ENCODE data around the gene VEGFB.
A peak's percentile ranks its signal among the peaks of the same experiment; 100 is the strongest.

Gene VEGFB

GRCh38 chr11:64241241-64241490 lies 6.8 kb downstream of the VEGFB start:
- no peak for TF ChIP-seq CTCF (IDR thresholded peaks at IDR 0.05; ENCODE audit: poor library complexity, severe bottlenecking)
- Histone ChIP-seq H3K27ac (ENCODE audit: poor library complexity, severe bottlenecking) (peak overlapping the region; percentile 98), H3K27me3 (ENCODE audit: insufficient read depth, poor library complexity, severe bottlenecking) (no peaks in the 10 kb centered on the region), H3K4me1 (ENCODE audit: insufficient read depth, poor library complexity, severe bottlenecking) (peaks cover 14% of the 10 kb centered on the region), H3K36me3 (ENCODE audit: low read depth) (peaks cover 37% of the 10 kb centered on the region), H3K4me3 (ENCODE audit: severe bottlenecking) (peak overlapping the region; percentile 59), H3K9me3 (ENCODE audit: severe bottlenecking) (no peaks in the 10 kb centered on the region)
- DNase-seq (ENCODE audit: low spot score) = peak; percentile 98
- ATAC-seq (ENCODE audit: low read depth) = peak; percentile 59

- Histone ChIP-seq H3K36me3 (ENCODE audit: low read depth) (peaks cover 37% of the 10 kb centered on the region), H3K27me3 (ENCODE audit: insufficient read depth, poor library complexity, severe bottlenecking) (no peaks in the 10 kb centered on the region), H3K9me3 (ENCODE audit: severe bottlenecking) (no peaks in the 10 kb centered on the region), H3K4me1 (ENCODE audit: insufficient read depth, poor library complexity, severe bottlenecking) (peaks cover 14% of the 10 kb centered on the region), H3K27ac (ENCODE audit: poor library complexity, severe bottlenecking) (peak overlapping the region; percentile 98), H3K4me3 (ENCODE audit: severe bottlenecking) (peak overlapping the region; percentile 59)
- no peak for TF ChIP-seq CTCF (IDR thresholded peaks at IDR 0.05; ENCODE audit: poor library complexity, severe bottlenecking)
- DNase-seq (ENCODE audit: low spot score) (no peak), ATAC-seq (ENCODE audit: low read depth) (peak; percentile 11)
These were observed 7.3 kb downstream of the VEGFB start for GRCh38 chr11:64241491-64242374.

DNA sequence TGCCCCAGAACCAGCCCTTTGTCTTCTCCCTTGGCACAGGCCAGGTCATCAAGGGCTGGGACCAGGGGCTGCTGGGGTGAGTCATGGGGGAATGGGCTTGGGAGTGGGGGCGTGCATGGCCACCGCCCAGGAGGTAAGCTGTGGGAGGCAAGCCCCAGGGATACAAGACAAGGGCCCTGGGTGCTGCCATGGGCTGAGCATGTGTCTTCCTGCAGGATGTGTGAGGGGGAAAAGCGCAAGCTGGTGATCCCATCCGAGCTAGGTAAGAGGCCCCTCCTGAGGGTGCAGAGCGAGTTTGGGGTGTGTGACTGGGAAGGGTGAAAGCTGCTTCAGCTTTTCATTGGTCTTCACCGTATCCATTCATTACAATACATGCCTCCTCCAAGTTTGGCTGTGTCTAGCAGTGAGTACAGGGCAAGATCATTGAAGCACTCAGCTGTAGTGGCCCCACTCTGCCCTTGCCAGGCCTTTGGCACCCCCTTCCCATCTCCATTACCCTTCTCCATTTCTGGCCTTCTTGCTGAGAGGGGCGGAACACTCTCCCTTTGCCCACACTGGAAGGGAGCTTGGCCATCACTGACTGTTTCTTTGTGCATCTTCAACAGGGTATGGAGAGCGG lies 9.0 kb downstream of the VEGFB start:
- peaks cover 36% of the 10 kb centered on the region for H3K36me3 ChIP-seq (ENCODE audit: low read depth)
- H3K4me1 ChIP-seq (ENCODE audit: insufficient read depth, poor library complexity, severe bottlenecking) = peaks cover 14% of the 10 kb centered on the region

DNA sequence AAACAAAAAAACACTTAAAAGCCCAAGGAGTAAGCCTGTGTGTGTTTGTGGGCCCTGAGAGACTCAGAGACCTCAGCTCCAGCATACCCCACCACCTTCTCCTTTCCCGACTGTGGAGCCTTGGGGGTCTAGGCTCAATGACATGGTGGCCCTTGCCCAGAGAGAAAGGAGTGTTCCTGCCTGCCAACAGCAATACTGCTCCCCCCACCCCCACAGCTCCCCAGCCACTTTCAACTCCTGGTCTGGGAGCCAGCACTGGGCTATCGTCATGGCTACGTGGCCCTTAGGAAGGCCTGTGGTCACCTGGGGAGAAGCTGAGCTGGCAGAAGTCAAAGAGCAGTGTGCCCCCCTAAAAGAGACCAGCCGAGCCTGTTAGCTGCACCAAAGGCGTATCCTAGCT lies 9.7 kb downstream of the VEGFB start:
- Histone ChIP-seq H3K4me1 (ENCODE audit: insufficient read depth, poor library complexity, severe bottlenecking) (peaks cover 14% of the 10 kb centered on the region), H3K36me3 (ENCODE audit: low read depth) (peaks cover 30% of the 10 kb centered on the region), H3K27me3 (ENCODE audit: insufficient read depth, poor library complexity, severe bottlenecking) (no peaks in the 10 kb centered on the region), H3K4me3 (ENCODE audit: severe bottlenecking) (no peak overlapping the region), H3K27ac (ENCODE audit: poor library complexity, severe bottlenecking) (peak overlapping the region; percentile 98), H3K9me3 (ENCODE audit: severe bottlenecking) (no peaks in the 10 kb centered on the region)
- ATAC-seq (ENCODE audit: low read depth) (no peak), DNase-seq (ENCODE audit: low spot score) (no peak)
- TF ChIP-seq CTCF (IDR thresholded peaks at IDR 0.05; ENCODE audit: poor library complexity, severe bottlenecking) = no peak

More for the DNA sequence above, 9.0 kb downstream of the VEGFB start:
- DNase-seq (ENCODE audit: low spot score) (no peak), ATAC-seq (ENCODE audit: low read depth) (no peak)
- no peak for TF ChIP-seq CTCF (IDR thresholded peaks at IDR 0.05; ENCODE audit: poor library complexity, severe bottlenecking)
- peak overlapping the region; percentile 98 for H3K27ac ChIP-seq (ENCODE audit: poor library complexity, severe bottlenecking)
- no peak overlapping the region for H3K4me3 ChIP-seq (ENCODE audit: severe bottlenecking)
- no peaks in the 10 kb centered on the region for H3K27me3 ChIP-seq (ENCODE audit: insufficient read depth, poor library complexity, severe bottlenecking)
- no peaks in the 10 kb centered on the region for H3K9me3 ChIP-seq (ENCODE audit: severe bottlenecking)

GRCh38 chr11:64244966-64245365 lies 10.6 kb downstream of the VEGFB start:
- ATAC-seq (ENCODE audit: low read depth) = no peak
- H3K4me1 ChIP-seq (ENCODE audit: insufficient read depth, poor library complexity, severe bottlenecking) = peaks cover 9% of the 10 kb centered on the region

More at GRCh38 chr11:64244966-64245365, 10.6 kb downstream of the VEGFB start:
- Histone ChIP-seq H3K9me3 (ENCODE audit: severe bottlenecking) (no peaks in the 10 kb centered on the region), H3K27ac (ENCODE audit: poor library complexity, severe bottlenecking) (peak overlapping the region; percentile 98), H3K4me3 (ENCODE audit: severe bottlenecking) (peak overlapping the region; percentile 76), H3K27me3 (ENCODE audit: insufficient read depth, poor library complexity, severe bottlenecking) (no peaks in the 10 kb centered on the region), H3K36me3 (ENCODE audit: low read depth) (peaks cover 30% of the 10 kb centered on the region)
- DNase-seq (ENCODE audit: low spot score) = no peak
- no peak for TF ChIP-seq CTCF (IDR thresholded peaks at IDR 0.05; ENCODE audit: poor library complexity, severe bottlenecking)

Measured in RWPE2 (cell line).